ENCODE data around the gene MMP28.

GRCh38 chr17:35809855-35810461, 14.5 kb upstream of the MMP28 start:
- TF ChIP-seq EZH2 (IDR thresholded peaks at IDR 0.05) (no peak), POLR2AphosphoS5 (IDR thresholded peaks at IDR 0.05; ENCODE audit: borderline replicate concordance, low read depth, low read length) (no peak), FOXP2 (optimal IDR thresholded peaks at IDR 0.05; ENCODE audit: control extremely low read depth, extremely low read length, insufficient read depth) (no peak)
